RPMI7951 (cell line): ENCODE data around the gene CRCP. TPM values are rescaled to one million over a fixed set of nuclear protein-coding genes. Genes with fewer than 3 reads are reported as not detected.

Experiments used
- DNase-seq: peaks from one replicate; pipeline ENCODE4 v3.0.0-alpha.2; 2012; ENCODE audit warnings: low read depth
- total RNA-seq: library from RNA; depleted of rRNA; stranded (reverse); fragments of >200 nt; shearing (Covaris generic); gene quantifications from 2 replicates; pipeline ENCODE4 v1.2.3, GENCODE V29; 2014; rRNA removed

Gene CRCP
- total RNA-seq, 1 experiment from 2014 or later, result 27.0 TPM

DNA sequence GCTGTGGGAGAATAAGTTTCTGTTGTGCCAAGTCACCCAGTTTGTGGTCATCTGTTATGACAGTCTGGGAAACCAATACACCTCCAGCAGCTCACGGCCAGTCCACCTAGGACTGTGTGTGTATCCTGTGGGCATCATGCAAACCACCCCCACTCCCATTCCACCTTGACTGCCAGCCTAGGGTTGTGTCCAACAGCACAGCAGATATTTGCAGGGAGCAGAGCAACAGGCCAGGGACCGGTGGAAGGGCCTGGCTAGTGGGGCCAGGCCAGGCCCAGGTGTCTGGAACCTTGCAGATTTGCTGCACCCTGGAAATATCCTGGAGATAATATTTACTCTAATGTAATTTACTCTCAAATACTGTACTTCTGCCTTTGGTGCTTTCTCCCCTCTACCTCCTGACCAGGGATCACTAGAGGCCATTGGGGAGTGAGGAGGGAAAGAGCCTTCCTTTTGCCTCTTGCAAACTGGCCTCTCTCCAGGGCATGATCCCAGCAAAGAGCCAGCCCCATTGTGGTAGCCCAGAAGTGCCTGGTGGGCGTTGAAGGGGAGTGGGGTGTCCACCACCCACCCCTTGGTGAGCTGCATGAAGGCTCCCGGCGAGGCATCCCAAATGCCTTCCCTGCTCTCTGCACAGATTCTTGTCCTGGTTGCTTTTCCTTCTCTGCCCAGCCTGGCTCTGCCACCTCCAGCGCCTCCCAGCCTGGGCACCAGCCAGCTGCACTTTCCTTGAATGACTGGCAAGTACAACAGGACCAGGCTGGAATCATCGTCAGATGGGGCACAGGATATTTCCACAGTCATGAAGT lies 75.3 kb downstream of the CRCP start:
- no peak for DNase-seq

DNA sequence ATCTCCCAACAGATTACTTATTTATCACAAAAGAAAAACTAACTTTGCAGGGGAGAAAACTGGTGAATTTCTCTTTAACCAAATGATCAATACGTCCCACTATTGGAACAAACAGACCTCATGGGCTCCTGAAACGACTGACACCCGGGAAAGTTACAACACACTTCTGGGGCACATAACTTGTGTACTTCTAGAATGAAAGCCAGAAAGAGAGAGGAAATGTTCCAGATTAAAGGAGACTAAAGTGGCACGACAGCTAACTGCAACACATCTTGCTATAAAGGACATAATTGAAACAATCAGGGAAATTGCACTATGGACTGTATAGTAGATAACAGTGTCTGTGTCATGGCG lies 75.8 kb downstream of the CRCP start:
- DNase-seq, result no peak

DNA sequence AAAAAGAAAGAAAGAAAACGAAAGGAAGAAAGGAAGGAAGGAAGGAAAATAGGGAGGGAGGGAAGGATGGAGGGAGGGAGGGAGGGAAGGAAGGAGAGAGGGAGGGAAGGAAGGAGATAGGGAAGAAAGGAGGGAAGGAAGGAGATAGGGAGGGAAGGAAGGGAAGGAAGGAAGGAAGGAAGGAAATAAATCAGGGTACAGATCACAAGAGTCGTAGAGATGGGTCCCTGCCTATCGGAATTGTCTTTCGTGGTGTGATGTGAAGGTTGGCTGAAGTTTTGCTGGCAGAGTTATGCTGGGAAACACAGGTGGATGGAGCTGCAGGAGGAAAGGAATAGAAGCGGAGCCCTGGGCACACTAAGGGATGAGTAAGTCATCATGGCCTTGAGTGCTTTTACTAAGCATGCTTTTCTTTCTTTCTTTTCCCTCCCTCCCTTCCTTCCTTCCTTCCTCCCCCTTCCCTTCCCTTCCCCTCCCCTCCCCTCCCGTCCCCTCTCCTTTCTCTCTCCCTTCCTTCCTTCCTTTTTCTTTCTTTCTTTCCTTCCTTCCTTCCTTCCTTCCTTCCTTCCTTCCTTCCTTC lies 78.6 kb downstream of the CRCP start:
- no peak for DNase-seq

DNA sequence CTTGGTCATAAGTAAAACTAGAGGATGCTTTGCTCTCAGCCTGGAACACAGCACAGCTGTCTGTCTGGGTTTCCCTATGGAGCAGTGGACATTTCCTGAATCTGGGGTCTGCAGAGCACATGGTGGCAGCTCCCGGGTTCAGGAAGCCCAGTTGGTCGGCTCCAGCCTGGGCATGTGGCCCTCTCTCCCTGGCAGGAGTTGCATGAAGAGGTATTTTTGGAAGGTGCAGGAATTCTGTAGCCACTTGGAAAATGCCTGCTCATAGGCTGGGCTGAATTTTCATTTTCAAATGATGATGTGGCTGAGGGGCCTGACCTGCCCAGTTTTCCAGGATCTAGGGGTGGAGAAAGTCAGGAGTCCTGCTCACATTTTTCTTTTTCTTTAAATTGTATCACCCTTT lies 83.8 kb downstream of the CRCP start:
- no peak for DNase-seq

- no peak for DNase-seq
These were observed 84.3 kb downstream of the CRCP start for GRCh38 chr7:66198956-66199355.

- no peak for DNase-seq
These were observed 87.8 kb downstream of the CRCP start for GRCh38 chr7:66202441-66202840.

Other genes with a start within 250 kb of the CRCP start
- gene VKORC1L1, start 241.8 kb upstream of the CRCP start, total RNA-seq, result 12.4 and 15.0 TPM in 2 replicates
- gene GUSB, start 132.6 kb upstream of the CRCP start, total RNA-seq, result 30.3 and 36.6 TPM in 2 replicates
- 47.1 and 66.8 TPM in 2 replicates for gene ASL, start 39.0 kb upstream of the CRCP start, total RNA-seq
- gene TPST1, start 90.5 kb downstream of the CRCP start, total RNA-seq, result 35.2 and 36.5 TPM in 2 replicates